Activated T-helper 9 cell treated with anti-CD3 and anti-CD28 coated beads, Interleukin-2, amount 50 U/mL, for 16 hours (primary cell): Measurements from ENCODE around the gene SCAMP4.
A peak's percentile ranks its signal among the peaks of the same experiment; 100 is the strongest.

ENCODE experiments used
- DNase-seq: peaks from one replicate; pipeline ENCODE4 v3.0.0-alpha.2; 2020; ENCODE audit warnings: low read depth

Gene SCAMP4

DNA sequence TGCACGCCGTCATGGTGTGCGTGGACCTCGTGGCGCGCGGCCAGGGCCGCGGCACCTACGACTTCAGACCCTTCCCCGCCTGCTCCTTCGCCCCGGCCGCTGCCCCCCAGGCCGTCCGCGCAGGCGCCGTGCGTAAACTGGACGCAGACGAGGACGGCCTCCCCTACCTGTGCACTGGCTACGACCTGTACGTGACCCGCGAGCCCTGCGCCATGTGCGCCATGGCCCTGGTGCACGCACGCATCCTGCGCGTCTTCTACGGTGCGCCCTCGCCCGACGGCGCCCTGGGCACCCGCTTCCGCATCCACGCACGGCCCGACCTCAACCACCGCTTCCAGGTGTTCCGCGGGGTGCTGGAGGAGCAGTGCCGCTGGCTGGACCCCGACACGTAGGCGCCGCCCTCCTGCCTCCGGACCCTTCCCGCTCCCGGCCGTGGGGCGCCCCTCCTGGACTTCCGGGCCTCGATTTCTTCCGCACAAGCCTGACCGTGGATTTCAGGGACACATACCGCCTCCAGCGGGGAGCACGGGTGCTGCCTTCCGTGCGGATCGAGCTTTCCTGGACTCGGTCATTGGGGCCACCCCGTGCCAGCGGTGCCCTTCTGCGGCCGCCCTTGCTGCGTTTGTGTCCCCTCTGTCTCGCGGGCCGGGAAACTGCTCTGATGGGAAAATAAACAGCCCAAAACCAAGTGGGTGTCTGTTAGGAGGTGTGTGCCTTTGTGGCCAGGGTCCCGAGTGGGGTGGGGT lies 7.7 kb downstream of the SCAMP4 start:
- DNase-seq: no peak

DNA sequence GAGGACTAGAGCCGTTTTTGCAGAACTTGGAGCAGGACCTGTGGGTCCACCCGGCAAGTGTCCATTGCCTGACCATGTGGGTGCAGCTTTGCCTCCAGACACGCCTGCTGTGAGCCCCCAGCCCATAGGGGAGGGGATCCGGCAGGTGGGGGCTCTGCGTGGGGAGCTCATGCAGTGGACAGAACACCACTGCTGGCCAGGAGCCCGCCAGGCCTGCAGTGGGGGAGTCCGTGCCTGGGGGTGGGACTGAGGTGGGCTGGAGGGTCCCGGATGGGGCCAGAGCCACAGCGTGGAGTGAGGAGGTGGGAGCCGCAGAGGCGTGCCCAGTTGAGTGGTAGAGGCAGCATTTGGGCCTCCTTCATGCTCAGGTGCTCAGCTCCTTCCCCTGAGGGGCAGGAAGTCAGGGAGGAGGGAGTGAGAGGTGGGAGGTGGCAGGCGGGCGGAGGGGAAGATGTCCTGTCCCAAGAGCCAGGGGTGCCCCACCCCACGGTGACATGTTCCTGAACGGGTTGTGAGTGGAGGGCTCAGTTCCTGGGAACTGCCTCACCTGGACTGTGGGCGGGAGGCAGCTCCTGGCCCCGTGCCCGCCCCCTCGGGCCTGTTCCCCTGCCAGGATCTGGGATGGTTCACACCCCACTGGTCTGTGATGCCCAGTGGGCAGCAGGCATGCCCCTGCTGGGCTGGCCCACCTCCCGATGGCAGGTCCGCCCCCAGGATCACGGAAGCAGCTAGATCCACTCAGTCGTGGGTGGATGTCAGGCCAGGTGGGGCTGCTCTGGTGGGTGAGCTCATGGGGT lies 8.8 kb downstream of the SCAMP4 start:
- DNase-seq: no peak

DNA sequence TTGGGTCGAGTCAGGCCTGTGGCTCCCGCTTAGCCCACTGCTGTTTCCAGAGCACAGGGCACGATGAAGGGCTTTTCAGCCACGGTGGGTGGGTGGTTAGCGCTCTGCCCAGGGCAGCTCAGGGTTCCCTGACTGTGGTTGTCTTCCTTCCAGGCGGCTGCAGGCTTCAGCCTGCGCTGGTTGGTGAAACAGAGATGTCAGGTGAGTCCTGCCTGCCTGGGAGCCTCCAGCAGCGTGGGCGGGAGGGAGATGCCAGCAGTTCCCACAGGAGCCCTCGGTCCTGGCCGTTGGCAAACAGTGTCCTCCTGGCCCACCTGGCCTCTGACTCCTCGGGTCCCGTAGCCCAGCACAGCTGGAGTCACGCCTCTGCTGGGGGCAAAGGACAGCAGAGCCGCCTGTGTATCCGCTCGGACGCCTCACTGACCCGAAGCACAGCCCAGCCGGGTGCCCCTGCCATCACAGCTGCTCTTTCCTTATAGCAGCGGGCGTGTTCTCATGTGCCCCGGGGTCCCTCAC lies 9.7 kb downstream of the SCAMP4 start:
- no peak for DNase-seq

DNA sequence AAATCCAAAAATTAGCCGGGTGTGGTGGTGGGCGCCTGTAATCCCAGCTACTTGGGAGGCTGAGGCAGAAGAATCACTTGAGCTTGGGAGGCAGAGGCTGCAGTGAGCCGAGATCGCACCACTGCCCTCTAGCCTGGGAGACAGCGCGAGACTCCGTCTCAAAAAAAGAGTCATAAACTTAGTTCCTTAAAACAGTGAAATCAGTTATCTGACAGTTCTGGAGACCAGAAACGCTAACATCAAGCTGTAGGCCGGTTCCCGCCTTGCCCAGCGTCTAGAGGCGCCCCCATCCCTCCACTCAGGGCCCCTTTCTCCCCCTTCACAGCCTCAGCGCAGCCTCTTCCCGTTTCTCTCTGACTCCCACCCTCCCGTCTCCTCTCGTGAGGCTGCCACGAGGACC lies 11.9 kb downstream of the SCAMP4 start:
- DNase-seq: no peak

DNA sequence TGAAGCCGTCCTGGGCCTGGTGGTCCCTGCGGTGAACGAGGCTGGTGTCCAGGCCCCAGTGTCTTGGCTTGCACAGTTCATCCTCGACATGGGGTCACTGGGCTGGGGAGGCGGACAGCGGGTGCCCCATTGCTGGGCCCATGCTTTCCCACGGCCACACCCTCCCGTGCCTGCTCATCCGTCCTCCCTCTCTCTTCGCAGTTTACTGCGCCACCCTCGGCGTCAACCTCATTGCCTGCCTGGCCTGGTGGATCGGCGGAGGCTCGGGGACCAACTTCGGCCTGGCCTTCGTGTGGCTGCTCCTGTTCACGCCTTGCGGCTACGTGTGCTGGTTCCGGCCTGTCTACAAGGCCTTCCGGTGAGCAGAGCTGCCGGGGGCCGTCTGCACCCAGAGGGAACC lies 12.7 kb downstream of the SCAMP4 start:
- DNase-seq: no peak

DNA sequence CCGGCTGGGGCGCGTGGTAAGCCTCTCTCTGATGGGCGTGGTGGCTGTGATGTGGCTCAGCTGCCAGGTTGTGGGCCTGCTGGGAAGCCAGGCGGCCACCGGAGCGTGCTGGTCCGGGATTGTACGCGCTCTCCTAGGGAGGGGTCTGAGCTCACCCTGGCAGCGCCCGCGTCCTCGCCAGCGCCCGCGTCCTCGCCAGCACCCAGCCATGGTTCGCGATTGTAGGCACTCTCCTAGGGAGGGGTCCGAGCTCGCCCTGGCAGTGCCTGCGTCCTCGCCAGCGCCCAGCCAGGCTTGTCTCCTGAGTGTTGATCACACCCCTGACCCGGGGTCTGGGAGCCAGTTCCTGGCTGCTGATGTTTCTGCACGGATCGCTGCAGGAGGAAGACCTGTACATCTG lies 13.8 kb downstream of the SCAMP4 start:
- no peak for DNase-seq

DNA sequence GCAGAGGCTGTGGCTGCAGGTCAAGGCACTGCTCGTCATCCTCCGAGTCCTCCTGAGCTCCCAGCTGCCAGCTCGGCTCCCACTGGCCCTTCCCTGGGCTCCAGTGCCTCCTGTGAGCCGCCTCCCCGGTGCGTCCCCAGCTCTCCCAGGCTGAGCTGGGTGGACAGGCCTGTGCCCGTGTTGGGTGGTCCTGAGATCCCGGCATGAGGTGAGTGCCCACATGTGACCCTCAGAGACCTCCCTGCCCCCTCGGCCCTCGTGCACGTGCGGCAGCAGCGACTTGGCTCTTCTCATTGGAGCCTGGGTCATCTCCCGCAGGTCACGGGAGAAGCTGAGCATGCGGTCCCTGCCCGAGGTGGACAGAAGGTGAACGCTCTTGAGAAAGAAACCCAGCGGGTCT lies 15.4 kb downstream of the SCAMP4 start:
- no peak for DNase-seq

DNA sequence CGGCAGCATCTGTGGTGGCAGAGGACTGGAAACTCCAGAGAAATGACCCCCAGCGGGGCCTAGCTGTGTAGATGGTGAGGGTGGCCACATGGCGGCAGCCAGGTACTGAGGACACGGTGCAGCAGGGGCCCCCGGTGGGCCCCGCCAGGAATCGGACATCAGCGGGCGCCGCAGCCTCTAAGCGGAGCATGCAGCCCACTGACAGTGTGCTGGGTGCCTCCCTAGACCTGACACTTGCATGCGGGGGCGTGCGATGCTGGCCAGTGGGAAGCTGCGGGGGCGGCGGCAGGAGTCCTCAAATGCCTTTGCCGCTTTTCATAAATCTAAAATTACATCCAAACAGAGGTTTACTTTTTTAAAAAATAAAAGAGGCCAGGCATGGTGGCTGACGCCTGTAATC lies 16.1 kb downstream of the SCAMP4 start:
- DNase-seq: no peak

DNA sequence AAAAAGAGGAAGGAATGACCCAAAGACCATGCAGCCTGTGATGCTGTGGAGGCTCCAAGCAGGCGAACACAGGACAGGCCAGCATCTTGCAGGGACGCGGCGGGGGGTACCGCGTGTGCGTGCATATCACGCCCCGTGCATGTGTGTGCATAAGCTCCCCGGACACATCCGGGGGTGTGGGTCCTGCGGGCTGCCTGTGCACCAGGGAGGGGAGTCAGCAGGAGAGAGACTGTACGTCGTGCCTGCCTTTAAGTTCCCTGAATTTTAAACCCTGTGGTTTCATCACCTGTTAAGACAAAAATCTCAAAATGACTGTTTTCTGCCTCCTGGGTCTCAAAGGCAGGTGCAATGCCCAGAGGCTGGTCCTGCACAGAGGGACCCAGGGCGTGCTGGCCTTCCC lies 16.6 kb downstream of the SCAMP4 start:
- no peak for DNase-seq

DNA sequence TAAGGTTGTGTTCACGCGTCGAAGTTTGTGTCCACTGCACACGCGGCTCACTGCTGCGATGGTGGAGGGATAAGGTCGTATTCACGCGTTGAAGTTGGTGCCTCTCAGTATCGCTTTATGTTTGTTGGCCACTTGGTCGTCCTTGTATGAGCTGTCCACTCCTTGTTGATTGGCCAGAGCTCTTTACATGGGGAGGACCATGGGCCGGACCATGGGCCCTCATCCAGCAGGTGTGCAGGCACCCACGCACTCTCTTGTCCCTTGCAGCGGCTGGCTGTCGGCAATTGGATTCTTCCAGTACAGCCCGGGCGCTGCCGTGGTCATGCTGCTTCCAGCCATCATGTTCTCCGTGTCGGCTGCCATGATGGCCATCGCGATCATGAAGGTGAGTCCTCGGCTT lies 17.6 kb downstream of the SCAMP4 start:
- DNase-seq: no peak

DNA sequence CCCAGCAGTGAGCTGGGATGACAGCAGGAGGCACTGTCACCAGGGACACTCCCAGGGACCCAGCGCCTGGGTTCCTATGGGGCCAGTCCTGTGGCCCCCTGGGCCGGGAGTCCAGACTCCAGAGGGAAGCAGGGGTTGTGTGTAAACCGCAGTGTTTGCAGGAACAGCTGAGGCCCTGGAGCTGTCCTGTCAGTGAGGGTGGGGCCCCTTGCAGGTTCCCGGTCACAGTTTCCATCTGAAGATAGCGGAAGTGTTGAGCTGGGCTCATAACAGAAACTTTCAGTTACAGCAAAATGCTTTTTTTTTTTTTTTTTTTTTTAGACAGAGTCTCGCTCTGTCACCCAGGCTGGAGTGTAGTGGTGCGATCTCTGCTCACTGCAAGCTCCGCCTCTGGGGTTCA lies 18.1 kb downstream of the SCAMP4 start:
- peak; percentile 37 for DNase-seq

DNA sequence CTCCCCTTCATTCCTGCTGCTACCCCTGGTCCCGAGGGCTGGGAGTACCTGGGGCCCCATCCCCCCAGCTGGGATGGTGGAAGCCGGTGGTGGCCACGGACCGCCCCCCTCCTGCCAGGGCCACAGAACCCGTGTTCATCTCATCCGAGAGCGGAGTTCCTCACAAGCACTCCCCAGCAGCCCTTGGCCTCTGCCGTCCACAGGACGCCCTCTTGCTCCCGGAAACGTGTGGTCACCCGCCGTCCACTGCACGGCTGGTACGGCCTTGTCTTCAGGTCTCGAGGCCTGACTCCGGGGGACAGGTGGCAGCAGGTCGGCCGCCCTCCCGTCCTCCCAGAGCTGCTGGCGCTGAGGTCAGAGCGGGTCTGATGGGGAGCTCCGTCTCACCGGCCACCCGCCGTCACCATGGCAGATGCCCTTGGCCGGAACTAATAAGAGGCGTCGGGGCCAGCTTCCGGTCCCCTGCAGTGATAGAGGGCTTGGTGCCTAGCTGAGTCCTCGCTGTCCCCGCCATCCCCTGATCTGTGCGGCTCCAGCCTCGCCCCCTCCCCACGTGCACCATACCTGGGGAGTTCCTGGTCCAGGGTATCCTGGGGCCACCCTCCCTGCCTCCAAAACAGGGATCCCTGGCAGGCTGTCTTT lies 19.2 kb downstream of the SCAMP4 start:
- DNase-seq: no peak

DNA sequence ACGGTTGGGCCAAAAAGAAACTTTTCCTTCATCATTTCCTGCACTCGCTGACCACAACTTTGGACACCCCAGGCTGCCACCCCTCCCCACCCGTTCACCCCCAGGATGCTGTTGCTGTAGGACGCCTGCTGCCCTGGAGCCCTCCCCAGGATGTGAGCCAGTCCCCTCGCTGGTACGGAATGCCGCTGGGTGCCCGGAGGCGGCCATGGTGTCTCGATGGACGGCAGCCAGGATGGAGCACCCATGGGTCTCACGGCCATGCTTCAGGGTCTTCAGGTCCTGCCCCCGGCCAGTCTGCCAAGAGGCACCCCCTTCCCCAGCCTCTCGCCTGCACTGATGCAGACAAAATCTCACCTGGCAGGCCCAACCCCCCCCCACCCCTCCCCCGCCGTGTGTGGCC lies 20.3 kb downstream of the SCAMP4 start:
- no peak for DNase-seq

DNA sequence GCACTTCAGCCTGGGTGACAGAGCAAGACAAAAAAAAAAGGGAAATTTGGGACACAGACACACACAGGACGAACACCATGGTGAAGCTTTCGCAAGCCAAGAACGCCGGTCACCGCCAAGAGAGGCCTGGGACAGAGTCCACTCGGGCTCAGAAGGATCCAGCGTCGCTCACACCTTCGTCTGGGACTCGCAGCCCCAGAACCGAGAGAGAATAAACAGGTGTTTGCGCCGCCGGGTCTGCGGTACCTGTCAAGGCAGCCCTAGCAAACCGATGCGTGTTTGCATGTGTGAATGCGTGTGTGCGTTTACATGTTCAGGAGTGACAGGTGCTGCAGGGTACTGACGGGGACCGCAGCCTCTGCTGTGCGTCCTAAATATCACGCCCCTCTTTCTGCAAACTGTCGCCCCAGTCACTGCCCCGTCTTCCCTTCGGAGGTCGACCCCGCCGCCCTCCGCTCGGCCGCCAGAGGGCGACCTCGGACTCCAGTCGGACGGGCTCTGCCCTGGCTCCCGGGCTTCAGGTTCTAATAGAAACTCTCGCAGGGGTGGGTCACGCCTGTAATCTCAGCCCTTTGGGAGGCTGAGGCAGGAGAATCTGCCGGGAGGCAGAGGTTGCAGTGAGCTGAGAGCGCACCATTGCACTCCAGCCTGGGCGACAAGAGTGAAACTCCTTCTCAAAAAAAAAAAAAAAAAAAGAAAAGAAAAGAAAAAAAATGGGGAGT lies 24.0 kb downstream of the SCAMP4 start:
- DNase-seq: peak; percentile 74

DNA sequence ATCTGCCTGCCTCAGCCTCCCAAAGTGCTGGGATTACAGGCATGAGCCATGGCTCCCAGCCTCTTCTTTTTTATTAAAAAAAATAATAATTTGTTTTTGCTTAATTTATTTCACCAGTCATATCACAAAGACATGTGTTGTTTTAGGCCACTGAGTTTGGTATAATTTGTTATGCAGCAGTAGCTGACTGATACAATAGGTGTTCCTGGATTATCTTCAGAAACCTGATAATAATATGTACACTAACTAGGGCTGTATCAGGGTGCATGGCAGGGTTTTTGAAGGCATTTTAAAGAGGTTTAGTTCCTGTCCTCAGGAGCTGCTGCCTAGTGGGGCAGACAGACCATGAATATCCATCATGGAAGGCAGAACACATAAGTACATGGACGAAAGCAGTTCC lies 26.2 kb downstream of the SCAMP4 start:
- DNase-seq: no peak

DNA sequence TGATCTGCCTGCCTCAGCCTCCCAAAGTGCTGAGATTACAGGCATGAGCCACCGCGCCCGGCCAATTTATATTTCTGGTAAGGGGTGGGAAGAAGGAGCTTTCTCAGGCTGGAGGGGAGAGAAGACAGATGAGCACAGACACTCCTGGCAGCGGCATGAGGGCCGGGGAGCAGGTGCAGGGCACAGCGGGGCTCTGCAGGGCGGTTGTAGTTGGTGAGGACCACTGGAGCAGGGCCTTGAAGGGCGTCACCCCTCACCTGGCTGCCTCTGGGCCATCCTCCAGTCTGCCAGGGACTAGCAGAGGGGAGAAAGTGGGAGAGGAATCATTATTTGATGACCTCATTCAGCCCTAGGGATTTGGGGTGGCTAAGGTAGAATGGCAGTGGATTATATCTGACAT lies 27.2 kb downstream of the SCAMP4 start:
- DNase-seq: no peak

DNA sequence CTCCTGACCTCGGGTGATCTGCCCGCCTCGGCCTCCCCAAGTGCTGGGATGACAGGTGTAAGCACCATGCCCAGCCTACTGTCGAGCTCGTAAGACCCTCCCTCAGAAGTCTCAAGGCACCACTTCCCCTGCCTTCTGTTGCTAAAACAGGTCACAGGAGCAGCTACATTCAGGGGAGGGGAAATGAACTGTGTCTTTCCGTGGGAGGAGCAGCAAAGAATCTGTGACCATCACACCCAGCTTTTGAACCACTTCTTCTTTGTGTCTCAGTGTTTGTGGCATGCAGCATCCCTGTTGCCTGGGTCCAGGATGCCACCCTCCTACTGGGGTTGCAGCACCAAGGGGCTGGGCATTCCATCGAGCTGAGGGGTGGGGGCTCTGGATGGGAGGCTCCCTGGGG lies 28.0 kb downstream of the SCAMP4 start:
- DNase-seq: no peak

DNA sequence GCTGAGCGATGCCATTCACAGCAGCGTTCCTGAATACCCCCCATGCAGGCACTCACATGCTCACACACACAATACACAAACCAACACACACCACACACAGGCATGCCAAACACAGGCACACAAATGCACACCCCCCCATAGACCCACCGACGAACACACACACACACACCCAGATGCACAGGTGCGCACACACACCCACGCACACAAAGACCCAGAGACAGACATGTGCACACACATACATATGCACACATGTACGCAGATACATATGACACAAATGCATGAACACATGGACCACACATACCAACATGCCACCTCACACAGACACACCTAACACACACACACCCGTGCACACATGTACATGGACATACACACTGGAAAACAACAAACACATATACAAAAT lies 28.7 kb downstream of the SCAMP4 start:
- no peak for DNase-seq

DNA sequence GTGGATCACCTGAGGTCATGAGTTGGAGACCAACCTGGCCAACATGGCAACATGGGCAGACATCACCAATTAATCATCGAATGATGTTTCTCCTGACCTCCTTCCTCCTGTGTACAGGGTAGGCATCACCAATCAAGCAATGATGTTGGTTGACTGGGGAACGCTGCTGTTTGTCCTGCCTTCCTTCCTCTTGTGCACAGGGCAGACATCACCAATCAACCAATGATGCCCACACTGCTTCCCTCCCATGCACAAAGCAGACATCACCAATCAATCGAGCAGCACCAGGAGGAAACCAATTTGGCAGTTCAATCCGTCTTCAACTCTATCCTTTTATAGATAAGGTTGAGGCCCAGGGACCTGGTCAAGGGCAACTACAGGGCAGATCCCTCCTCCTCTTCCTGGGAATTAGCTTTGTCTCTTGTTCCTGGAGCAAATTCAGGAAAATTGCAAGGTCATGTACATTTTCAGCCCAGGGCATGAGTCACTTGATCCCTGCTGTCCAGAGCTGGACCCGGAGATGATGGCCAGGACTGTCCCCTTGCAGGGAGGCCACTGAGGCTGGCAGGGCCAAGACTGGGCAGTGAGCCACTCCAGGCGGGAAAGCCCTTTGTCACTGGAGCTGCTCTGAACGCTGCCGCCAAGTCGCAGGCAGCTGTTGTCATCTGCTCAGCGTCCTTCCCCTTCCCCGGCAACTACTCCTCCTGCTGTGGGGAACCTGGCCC lies 30.4 kb downstream of the SCAMP4 start:
- DNase-seq: no peak

DNA sequence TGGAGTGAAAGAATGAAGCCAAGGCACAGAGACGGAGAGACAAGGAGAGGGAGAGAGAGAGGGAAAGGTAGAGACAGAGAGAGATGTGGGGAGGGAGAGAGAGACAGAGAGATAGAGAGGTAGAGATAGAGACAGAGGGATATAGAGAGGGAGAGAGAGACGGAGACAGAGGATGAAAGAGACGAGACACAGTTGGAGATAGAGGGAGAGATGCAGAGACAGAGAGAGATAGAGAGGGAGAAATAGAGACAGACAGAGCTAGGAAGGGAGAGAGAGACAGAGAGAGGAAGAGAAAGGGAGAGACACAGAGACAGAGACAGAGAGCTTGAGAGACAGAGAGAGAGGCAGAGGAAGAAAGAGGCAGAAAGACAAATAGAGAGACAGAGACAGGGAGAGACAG lies 31.2 kb downstream of the SCAMP4 start:
- no peak for DNase-seq

DNA sequence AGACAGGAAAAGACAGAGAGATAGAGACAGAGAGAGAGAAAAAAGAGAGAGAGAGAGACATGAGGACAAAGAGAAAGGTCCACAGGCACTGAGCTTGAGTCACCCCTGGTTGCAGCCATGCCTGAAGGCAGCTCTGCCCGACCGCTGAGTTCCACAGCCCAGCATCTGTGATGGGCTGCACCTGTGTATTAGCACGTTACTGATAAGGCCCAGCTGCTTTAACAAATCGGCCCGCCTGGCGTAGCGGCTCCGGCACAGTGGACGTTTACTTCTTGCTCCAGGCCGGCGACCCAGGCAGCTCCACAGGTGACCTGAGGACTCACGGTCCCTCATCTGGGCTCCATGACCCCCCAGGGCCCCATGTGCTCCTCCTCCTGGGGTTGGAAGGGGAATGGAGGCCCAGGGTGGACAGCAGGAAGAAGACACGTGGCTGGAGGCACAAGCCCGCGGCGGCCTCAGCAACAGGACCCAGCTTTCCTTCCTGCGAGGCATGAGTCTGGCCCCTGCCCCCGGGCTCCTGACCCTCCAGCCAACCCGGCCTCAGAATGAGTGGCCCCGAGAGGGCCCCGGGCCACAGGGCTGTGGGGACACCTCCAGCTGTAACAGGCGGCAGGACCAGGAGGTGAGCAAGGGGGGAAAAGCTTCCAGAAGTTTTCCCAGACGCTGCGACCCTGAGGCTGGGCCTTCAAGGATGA lies 31.9 kb downstream of the SCAMP4 start:
- DNase-seq: no peak
